Activated CD4-positive, alpha-beta T cell treated with anti-CD3 and anti-CD28 coated beads, Interleukin-2, amount 50 U/mL, for 16 hours (primary cell): ENCODE measurements around the gene SURF6.
"Not testable (repeated sequence)": the region's sequence is repeated elsewhere in the genome, so short reads cannot be mapped to it uniquely, and the experiment has no call there.

Experiments
- DNase-seq: peaks from one replicate; pipeline ENCODE4 v3.0.0-alpha.2; 2020

Gene SURF6

DNA sequence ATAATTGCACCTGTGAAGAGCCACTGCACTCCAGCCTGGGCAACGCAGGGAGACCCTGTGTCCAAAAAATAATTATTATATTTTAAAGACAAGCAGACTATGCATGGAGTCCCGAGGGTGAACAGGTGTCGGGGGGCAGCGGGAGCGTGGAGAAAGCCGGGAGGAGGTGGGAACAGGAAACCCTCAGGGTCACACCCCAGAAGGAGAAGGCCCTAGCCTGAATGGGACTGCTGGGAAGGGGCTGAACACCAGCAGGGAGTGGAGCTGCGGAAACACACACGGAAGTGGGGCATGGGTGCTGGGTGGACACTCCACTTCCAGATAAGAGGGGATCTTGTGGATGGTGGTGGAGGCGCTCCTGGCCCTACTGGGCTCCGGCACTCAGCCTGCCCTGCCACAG is 12.8 kb downstream of the SURF6 start:
- DNase-seq: no peak

DNA sequence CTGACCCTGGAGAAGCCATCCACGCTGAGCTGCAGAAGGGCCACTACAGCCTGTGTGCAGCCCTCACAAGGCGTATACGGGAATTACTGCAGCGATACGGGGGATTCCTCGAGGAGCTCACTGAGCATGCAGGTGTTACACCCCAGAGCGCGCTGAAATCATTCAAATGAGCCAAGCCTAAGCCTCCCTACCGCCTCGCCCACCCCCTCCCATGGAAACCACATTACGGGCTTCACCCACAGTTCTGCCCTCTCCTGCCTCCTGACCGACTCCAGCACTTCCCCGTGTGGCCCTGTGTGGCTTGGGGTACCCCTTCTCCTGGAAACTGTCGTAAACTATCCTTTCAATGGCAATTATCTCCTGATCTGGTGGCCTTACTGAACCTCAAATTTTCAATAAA is 13.3 kb downstream of the SURF6 start:
- no peak for DNase-seq

DNA sequence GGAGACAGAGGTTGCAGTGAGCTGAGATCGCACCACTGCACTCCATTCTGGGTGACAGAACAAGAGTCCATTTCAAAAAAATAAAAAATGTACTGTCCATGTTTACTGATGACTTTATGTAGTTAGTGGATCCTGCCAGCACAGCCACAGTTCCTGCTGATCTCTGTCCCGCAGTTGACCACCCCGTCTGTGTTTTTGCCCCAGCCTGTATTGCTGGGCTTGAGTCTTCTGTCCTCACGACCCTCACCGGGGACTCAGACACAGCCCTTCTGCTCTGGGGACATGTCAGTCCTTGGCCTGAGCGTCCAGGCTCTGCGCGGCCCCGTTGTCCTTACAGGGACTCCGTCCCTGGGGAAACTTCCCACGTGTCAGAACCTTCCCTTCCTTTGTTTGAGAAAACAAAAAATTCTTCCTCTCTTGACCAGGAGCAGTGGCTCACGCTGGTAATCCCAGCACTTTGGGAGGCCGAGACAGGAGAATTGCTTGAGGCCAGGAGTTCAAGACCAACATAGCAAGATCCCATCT is 14.5 kb downstream of the SURF6 start:
- DNase-seq: no peak

GRCh38 chr9:133320421-133320881 is 15.5 kb downstream of the SURF6 start:
- no peak for DNase-seq

DNA sequence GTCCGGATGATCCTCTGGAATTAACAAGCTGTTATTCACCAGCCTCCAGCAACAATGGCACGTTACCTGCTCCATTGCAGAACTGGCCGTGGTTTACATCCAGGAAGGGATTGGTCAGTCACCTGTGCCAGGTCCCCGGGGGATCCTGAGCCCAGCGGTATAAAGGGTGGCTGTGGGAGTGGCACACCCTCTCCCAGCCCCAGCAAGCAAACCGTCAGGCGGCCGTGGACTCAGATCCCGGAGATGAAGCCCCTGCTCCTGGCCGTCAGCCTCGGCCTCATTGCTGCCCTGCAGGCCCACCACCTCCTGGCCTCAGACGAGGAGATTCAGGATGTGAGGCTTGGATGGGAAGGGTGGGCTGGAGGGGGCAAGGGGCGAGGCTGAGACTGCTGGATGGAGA is 18.4 kb downstream of the SURF6 start:
- DNase-seq: not testable (repeated sequence)

- no peak for DNase-seq
Measured at GRCh38 chr9:133315997-133316396, 20.0 kb downstream of the SURF6 start.

DNA sequence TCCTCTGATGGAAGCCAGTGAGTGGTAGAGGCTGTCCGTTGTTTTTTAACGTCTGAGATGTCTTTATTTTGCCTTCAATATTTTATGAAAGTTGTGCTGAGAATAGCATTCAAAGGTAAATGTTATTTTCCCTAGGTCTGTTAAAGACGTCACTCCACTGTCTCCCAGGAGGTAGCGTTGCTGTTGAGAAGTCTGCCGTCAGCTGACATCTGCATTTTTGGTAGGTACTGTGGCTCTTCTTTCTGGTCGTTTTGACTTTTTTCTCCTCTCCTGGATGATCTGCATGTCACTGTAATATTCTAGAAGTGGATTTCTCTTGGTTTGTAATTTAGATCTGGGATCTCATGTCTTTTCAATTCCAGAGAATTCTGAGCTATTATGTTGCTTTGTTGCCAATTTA is 26.4 kb downstream of the SURF6 start:
- no peak for DNase-seq

DNA sequence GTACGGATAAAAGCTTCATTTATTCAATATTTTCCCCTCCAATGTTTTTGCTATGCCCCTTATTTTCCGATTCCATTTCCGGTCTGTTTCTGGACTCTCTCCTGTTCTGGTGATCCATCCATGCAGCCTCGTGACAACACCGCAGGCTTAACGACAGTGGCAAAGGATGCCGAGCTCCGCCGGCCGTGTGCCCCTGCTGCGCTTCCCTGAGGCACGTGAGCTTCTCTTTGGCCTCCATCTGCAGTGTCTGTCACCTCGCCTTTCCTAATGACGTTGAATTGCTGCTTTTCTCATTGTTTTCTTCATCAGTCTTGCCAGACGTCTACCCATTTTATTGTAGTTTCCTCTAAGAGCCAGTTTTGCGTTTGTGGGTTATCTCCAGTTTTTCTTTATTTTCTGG is 28.7 kb downstream of the SURF6 start:
- no peak for DNase-seq

DNA sequence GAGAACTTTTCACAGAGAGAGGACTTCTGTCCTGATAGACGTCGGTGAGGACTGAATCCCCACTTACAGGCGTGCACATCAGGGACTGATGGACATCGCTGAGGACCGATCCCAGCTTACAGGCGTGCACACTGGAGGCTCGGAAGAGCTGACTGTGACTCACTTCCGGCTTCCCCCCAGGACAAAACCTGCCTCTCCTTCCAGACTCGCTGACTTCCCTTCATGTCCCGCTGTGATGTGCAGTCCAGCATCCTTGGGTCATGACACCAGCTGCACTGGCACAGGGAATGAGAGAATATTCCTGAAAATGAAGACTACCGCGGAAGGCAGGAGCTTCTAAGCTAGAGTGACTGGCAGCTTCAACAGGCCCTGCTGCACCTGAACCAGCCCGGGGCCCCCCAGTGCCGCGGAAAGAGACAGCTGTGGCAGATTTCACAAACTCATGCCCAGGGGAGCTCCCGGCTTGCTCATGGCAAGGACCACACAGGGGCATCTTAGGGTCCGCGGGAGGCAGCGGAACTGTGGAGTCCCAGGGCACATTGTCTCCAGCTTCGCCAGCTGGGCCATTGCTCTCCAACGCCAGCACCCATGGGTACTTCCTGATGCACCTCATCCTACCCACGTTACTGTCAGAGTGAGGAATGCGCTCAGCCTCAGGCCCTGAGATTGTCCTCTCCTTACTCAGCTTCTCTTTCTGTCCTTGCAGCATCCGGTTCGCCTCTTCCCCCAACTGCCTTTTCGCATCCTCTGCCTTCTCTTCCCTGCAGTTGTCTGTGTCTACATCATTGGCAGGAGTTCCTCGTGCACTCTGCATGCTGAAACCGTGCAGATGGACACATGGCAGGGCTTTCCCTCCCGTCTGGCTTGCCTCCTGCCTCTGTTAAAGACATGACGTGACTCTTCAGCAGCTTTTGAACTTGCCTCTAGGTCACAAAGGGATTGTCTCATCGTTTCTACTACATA is 29.5 kb downstream of the SURF6 start:
- no peak for DNase-seq

GRCh38 chr9:133305731-133306130 is 30.3 kb downstream of the SURF6 start:
- no peak for DNase-seq

GRCh38 chr9:133304477-133305377 is 31.3 kb downstream of the SURF6 start:
- no peak for DNase-seq

GRCh38 chr9:133304158-133304470 is 31.9 kb downstream of the SURF6 start:
- DNase-seq: no peak

- DNase-seq: no peak
Measured at GRCh38 chr9:133303266-133304157, 32.5 kb downstream of the SURF6 start.

DNA sequence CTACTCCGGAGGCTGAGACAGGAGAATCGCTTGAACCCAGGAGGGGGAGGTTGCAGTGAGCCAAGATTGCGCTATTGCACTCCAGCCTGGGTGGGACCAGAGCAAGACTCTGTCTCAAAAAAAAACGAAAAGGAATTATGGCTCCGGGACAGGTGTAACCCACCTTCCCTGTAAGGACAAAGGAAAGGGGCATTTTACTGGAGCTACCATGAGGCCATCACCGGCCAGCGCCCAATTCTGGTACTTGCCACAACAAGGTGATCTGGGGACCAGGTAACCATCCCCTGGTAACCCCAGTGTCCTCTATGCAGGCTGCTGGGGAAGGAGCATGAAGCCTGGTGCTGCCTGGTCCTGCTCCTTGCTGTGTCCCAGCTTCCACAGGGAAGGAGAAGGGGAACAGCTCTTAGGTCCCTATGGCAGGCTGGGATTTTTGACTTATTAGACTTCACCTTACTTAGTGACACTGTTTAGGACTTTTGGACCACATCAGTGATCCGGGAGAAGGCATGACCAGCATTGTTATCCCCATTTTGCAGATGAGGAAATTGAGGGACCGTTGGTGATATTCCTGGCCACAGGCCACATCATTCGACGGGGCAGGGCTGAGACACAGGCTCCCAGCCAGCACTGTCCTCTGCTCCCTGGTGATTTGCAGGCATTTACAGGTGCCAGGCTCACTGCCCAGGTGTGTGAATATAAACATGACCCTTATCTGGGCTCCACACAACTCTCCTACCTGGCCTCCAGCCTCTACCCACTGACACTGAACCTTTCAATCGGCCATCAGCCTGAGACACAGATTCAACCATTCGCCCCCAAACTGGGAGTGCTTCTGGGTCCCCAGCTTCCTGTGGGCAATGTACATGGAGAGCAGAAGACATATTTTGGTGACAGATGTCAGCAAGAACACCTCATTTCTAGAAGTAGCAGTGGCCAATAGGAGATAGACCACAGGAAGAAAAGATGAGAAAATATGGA is 34.4 kb downstream of the SURF6 start:
- no peak for DNase-seq

DNA sequence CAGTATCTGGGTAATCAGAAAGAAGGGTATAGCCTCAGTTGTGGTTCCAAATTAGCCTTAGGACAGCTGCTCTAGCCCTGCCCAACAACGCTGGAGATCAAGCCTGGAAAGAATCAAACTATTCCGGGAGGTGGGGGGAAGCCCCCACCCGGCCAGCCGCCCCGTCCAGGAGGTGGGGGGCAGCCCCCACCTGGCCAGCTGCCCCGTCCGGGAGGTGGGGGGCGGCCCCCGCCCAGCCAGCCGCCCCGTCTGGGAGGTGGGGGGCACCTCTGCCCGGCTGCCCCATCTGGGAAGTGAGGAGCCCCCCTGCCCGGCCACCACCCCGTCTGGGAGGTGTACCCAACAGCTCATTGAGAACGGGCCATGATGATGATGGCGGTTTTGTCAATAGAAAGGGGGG is 36.0 kb downstream of the SURF6 start:
- DNase-seq: not testable (repeated sequence)

- DNase-seq: no peak
Measured at GRCh38 chr9:133294257-133294656, 41.7 kb downstream of the SURF6 start.

- no peak for DNase-seq
Measured at GRCh38 chr9:133290751-133291302, 45.2 kb downstream of the SURF6 start.

- no peak for DNase-seq
Measured at GRCh38 chr9:133286523-133286922, 49.5 kb downstream of the SURF6 start.

DNA sequence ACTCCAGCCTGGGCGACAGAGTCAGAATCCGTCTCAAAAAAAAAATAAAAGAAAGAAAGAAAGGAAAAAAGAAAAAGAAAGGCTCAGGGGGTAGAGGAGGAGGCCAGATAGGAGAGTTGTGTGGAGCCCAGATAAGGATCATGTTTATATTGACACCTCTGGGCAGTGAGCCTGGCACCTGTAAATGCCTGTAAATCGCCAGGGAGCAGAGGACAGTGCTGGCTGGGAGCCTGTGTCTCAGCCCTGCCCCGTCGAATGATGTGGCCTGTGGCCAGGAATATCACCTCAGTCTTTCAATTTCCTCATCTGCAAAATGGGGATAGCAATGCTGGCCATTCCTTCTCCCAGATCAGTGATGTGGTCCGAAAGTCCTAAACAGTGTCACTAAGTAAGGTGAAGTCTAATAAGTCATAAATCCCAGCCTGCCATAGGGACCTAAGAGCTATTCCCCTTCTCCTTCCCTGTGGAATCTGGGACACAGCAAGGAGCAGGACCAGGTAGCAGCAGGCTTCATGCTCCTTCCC is 50.7 kb downstream of the SURF6 start:
- DNase-seq: no peak

- no peak for DNase-seq
Measured at GRCh38 chr9:133284362-133284761, 51.6 kb downstream of the SURF6 start.
